Adrenal gland (tissue), 12 donors: ENCODE measurements around the gene CHL1. TPM values are rescaled to one million over a fixed set of nuclear protein-coding genes. Genes with fewer than 3 reads are reported as not detected.

Experiments used
- DNase-seq, 7 donors: peaks; one replicate each; pipeline ENCODE4 v3.0.0-alpha.2; 2019 to 2020
- H3K27ac ChIP-seq, 5 donors: fragments of 200-600 bp; sonication (generic) in 4 of 5; 1 replicate in 3 of 5; 2 replicates in 2 of 5; pipeline versions ENCODE4 v1.5.1 to v1.8.0; 2016 to 2020; ENCODE audit warnings: mild to moderate bottlenecking in 1 of 5
- H3K27me3 ChIP-seq: fragments of 200-600 bp; 2 replicates; pipeline ENCODE4 v1.8.0; 2021
- H3K36me3 ChIP-seq, 2 donors: fragments of 200-600 bp; replicated peaks in 1 of 2; 1 replicate in 1 of 2; 2 replicates in 1 of 2; pipeline versions ENCODE4 v1.5.1 to v1.8.0; 2018 to 2022
- H3K4me1 ChIP-seq, 2 donors: fragments of 200-600 bp; replicated peaks in 1 of 2; 1 replicate in 1 of 2; 2 replicates in 1 of 2; pipeline versions ENCODE4 v1.5.1 to v1.8.0; 2018 to 2021
- H3K4me3 ChIP-seq, 4 donors: fragments of 200-600 bp; sonication (generic) in 3 of 4; one replicate each; pipeline ENCODE4 v1.5.1; 2016 to 2018
- H3K9me3 ChIP-seq, 3 donors: fragments of 200-600 bp; sonication (generic) in 1 of 3; replicated peaks in 1 of 3; 1 replicate in 2 of 3; 2 replicates in 1 of 3; pipeline versions ENCODE4 v1.5.1 to v1.8.0; 2016 to 2021
- CTCF ChIP-seq, 6 experiments: fragments of 450-650 bp in 4 of 6; fragments of 200-600 bp in 2 of 6; sonication (generic) in 1 of 6; IDR thresholded peaks; 1 replicate in 5 of 6; 2 replicates in 1 of 6; pipeline versions ENCODE4 v1.5.1 to v1.8.0; 2016 to 2021; ENCODE audit warnings: antibody characterized with exemption in 6 of 6, mild to moderate bottlenecking in 2 of 6, moderate library complexity in 1 of 6
- POLR2A ChIP-seq, 2 donors: fragments of 450-650 bp; IDR thresholded peaks; one replicate each; pipeline ENCODE4 v1.6.1; 2017; ENCODE audit warnings: antibody characterized with exemption in 2 of 2, mild to moderate bottlenecking in 2 of 2, moderate library complexity in 1 of 2
- WGBS, 4 donors: extraction: QIAGEN DNeasy Blood & Tissue Kit in 2 of 4; methylation state at CpG; one replicate each; pipeline versions ENCODE4 v1.1.5 to v1.1.7; 2013 to 2017; 5-methylcytosine and 5-hydroxymethylcytosine counted together
- intact Hi-C, 2 donors: fragments of 100-400 bp; cut with DNase I; formaldehyde crosslinking; loops; one replicate each; pipeline versions ENCODE4 v1.14.1 to v1.15.0; 2022 to 2023
- polyA plus RNA-seq, 3 donors: library from polyadenylated mRNA; stranded (reverse); fragments of 200-250 nt in 2 of 3; fragments of 350-450 nt in 1 of 3; fragmentation: Illumina TruSeq in 1 of 3; extraction: RNeasy Lipid Tissue Mini Kit (QIAGEN cat#74804) in 1 of 3; gene quantifications; one replicate each; pipeline ENCODE4 v1.2.3, GENCODE V29; 2013 to 2014
- total RNA-seq, 9 donors: library from RNA; depleted of rRNA in 4 of 9; stranded (reverse); fragments of >200 nt in 4 of 9; fragments of 120-200 nt in 1 of 9; fragmentation: NEBNext Ultra II Directional in 1 of 9; extraction: Animal tissue kit (Norgen Biotek cat#: 25700) in 1 of 9; gene quantifications; one replicate each; pipeline versions ENCODE4 v1.1.0 to v1.2.4, GENCODE V29; 2013 to 2023
- donor health status: healthy with polysubstance abuse.
- donor health status: Bipolar disorder and iron deficiency.
- donor health status: DM: yes; HTN: yes; CAD: no.
- donor health status: DM: no; HTN: no; CAD: no.
- donor health status: DM: no; HTN: no; CAD: no.
- donor health status: DM: yes; HTN: yes; CAD: no.

Gene CHL1
- total and polyA plus RNA-seq, 12 donors = 0.80 to 28.3 (median 7.7) TPM

GRCh38 chr3:308597-309321 is 112.2 kb downstream of the CHL1 start:
- no peaks in the 10 kb centered on the region for H3K36me3 ChIP-seq
- H3K4me3 ChIP-seq = no peak overlapping the region
- WGBS, 4 donors = 26 to 38% (median 29%) methylated on average over 26 to 35 of the region's 35 CpGs
- H3K27me3 ChIP-seq = no peaks in the 10 kb centered on the region
- no peak overlapping the region for H3K27ac ChIP-seq
- intact Hi-C loops = no loop called here
- no peaks in the 10 kb centered on the region for H3K4me1 ChIP-seq
- TF ChIP-seq POLR2A (IDR thresholded peaks at IDR 0.05) = no peak
- no peak for TF ChIP-seq CTCF (IDR thresholded peaks at IDR 0.05)
- DNase-seq = no peak
- H3K9me3 ChIP-seq = no peaks in the 10 kb centered on the region

GRCh38 chr3:312160-312733 is 115.7 kb downstream of the CHL1 start:
- intact Hi-C loops = no loop called here
- no peaks in the 10 kb centered on the region for H3K36me3 ChIP-seq
- H3K27ac ChIP-seq = no peak overlapping the region
- 62 to 74% (median 69%) methylated on average over 3 of the region's 3 CpGs for WGBS, 4 donors
- no peak for DNase-seq
- H3K4me1 ChIP-seq = no peaks in the 10 kb centered on the region
- H3K4me3 ChIP-seq = no peak overlapping the region
- H3K27me3 ChIP-seq = no peaks in the 10 kb centered on the region
- TF ChIP-seq POLR2A (IDR thresholded peaks at IDR 0.05) (no peak), CTCF (IDR thresholded peaks at IDR 0.05) (no peak)
- H3K9me3 ChIP-seq = no peaks in the 10 kb centered on the region

GRCh38 chr3:312911-313310 is 116.3 kb downstream of the CHL1 start:
- no peak for DNase-seq
- Histone ChIP-seq H3K27me3 (no peaks in the 10 kb centered on the region), H3K9me3 (no peaks in the 10 kb centered on the region), H3K36me3 (no peaks in the 10 kb centered on the region), H3K27ac (no peak overlapping the region), H3K4me1 (no peaks in the 10 kb centered on the region), H3K4me3 (no peak overlapping the region)
- intact Hi-C loops = no loop called here
- no peak for TF ChIP-seq POLR2A (IDR thresholded peaks at IDR 0.05)
- TF ChIP-seq CTCF (IDR thresholded peaks at IDR 0.05) = no peak
- 39 to 60% (median 56%) methylated on average over 2 of the region's 2 CpGs for WGBS, 4 donors

- intact Hi-C loops = no loop called here
- TF ChIP-seq POLR2A (IDR thresholded peaks at IDR 0.05) (no peak), CTCF (IDR thresholded peaks at IDR 0.05) (no peak)
- Histone ChIP-seq H3K4me3 (no peak overlapping the region), H3K27me3 (no peaks in the 10 kb centered on the region), H3K36me3 (no peaks in the 10 kb centered on the region), H3K27ac (no peak overlapping the region), H3K4me1 (no peaks in the 10 kb centered on the region), H3K9me3 (no peaks in the 10 kb centered on the region)
- WGBS, 4 donors = 58 to 73% (median 65%) methylated on average over 3 of the region's 3 CpGs
- no peak for DNase-seq
Observed at GRCh38 chr3:317012-317411, 120.4 kb downstream of the CHL1 start.
